VCaP (cell line): Measurements from ENCODE around the gene GRM7.

Source experiments
- H3K27ac ChIP-seq: fragments of 450-650 bp; 2 replicates; pipeline ENCODE4 v1.5.1; 2017
- CTCF ChIP-seq: fragments of 450-650 bp; conservative IDR thresholded peaks from 2 replicates; pipeline ENCODE4 v1.5.1; 2017; ENCODE audit warnings: mild to moderate bottlenecking, moderate library complexity

GRM7 gene

GRCh38 chr3:7254251-7254650 lies 393.3 kb downstream of the GRM7 start:
- no peak for TF ChIP-seq CTCF
- H3K27ac ChIP-seq: no peak overlapping the region

- H3K27ac ChIP-seq: no peak overlapping the region
- no peak for TF ChIP-seq CTCF
These were observed 400.1 kb downstream of the GRM7 start for GRCh38 chr3:7260975-7261374.

GRCh38 chr3:7263347-7264195 lies 402.7 kb downstream of the GRM7 start:
- no peak for TF ChIP-seq CTCF
- H3K27ac ChIP-seq: no peak overlapping the region

GRCh38 chr3:7264196-7264526 lies 403.2 kb downstream of the GRM7 start:
- no peak overlapping the region for H3K27ac ChIP-seq
- TF ChIP-seq CTCF: no peak

GRCh38 chr3:7265736-7266135 lies 404.8 kb downstream of the GRM7 start:
- no peak for TF ChIP-seq CTCF
- H3K27ac ChIP-seq: no peak overlapping the region

GRCh38 chr3:7266551-7266950 lies 405.6 kb downstream of the GRM7 start:
- H3K27ac ChIP-seq: no peak overlapping the region
- TF ChIP-seq CTCF: no peak

GRCh38 chr3:7270731-7271130 lies 409.8 kb downstream of the GRM7 start:
- TF ChIP-seq CTCF: no peak
- no peak overlapping the region for H3K27ac ChIP-seq
